HEK293 (cell line): Measurements from ENCODE around the gene ZNF462.

Experiments
- CTCF ChIA-PET: fragments of 350-600 bp; formaldehyde crosslinking; extraction: SDS; loops from one replicate; lab custom pipeline; 2021; ENCODE audit warnings: antibody characterized with exemption; lab: Yijun Ruan, JAX
- POLR2A ChIA-PET: fragments of 300-600 bp; formaldehyde crosslinking; extraction: SDS; loops from one replicate; lab custom pipeline; 2020; ENCODE audit warnings: antibody characterized with exemption, inconsistent platforms; lab: Yijun Ruan, JAX
- H3K27ac ChIP-seq: fragments of 200-500 bp; sonication (Bioruptor generic); 2 replicates; pipeline ENCODE4 v1.5.1; 2014; ENCODE audit warnings: low read depth, low read length, control low read depth, inconsistent platforms; ENCODE audit errors: extremely low read depth
- H3K36me3 ChIP-seq, 2 experiments: fragments of 200-500 bp in 1 of 2; sonication (Bioruptor generic) in 1 of 2; 1 replicate in 1 of 2; 2 replicates in 1 of 2; pipeline ENCODE4 v1.5.1; 2014 to 2017; ENCODE audit warnings: inconsistent platforms in 2 of 2, low read length in 2 of 2; ENCODE audit not compliant: control insufficient read depth in 2 of 2, insufficient read depth in 1 of 2
- H3K4me1 ChIP-seq: fragments of 200-500 bp; sonication (Bioruptor generic); 2 replicates; pipeline ENCODE4 v1.5.1; 2014; ENCODE audit warnings: mild to moderate bottlenecking, low read length, inconsistent platforms; ENCODE audit not compliant: control insufficient read depth, insufficient read depth
- H3K4me3 ChIP-seq: 2 replicates; pipeline ENCODE4 v1.5.1; 2011; ENCODE audit warnings: low read depth, mild to moderate bottlenecking, control low read depth, low read length, moderate library complexity
- H3K9me3 ChIP-seq: fragments of 200-500 bp; sonication (Bioruptor generic); 2 replicates; pipeline ENCODE4 v1.5.1; 2014; ENCODE audit warnings: low read depth, low read length, inconsistent platforms; ENCODE audit not compliant: control insufficient read depth, insufficient read depth
- KLF8 ChIP-seq: fragments of 450-650 bp; formaldehyde crosslinking; IDR thresholded peaks from 2 replicates; pipeline ENCODE4 v1.5.1; 2016; ENCODE audit warnings: missing biosample characterization, missing genetic modification characterization
- OVOL3 ChIP-seq: fragments of 450-650 bp; formaldehyde crosslinking; IDR thresholded peaks from 2 replicates; pipeline ENCODE4 v1.5.1; 2016; ENCODE audit warnings: missing biosample characterization, missing genetic modification characterization
- TCF7L2 ChIP-seq: IDR thresholded peaks from 2 replicates; pipeline ENCODE4 v1.6.1; 2011; ENCODE audit warnings: low read depth, mild to moderate bottlenecking, inconsistent platforms, low read length, moderate library complexity, borderline replicate concordance
- ZIC2 ChIP-seq: fragments of 450-650 bp; formaldehyde crosslinking; IDR thresholded peaks from 2 replicates; pipeline ENCODE4 v1.5.1; 2016; ENCODE audit warnings: missing biosample characterization, missing genetic modification characterization
- ZNF169 ChIP-seq: fragments of 450-650 bp; formaldehyde crosslinking; IDR thresholded peaks from 2 replicates; pipeline ENCODE4 v1.5.1; 2016; ENCODE audit warnings: missing biosample characterization, missing genetic modification characterization
- ZNF184 ChIP-seq: fragments of 450-650 bp; IDR thresholded peaks from 2 replicates; pipeline ENCODE4 v1.5.1; 2018; ENCODE audit warnings: missing biosample characterization, mild to moderate bottlenecking, missing genetic modification characterization
- ZNF239 ChIP-seq: fragments of 450-650 bp; formaldehyde crosslinking; IDR thresholded peaks from 2 replicates; pipeline ENCODE4 v1.5.1; 2016; ENCODE audit warnings: missing biosample characterization, missing genetic modification characterization
- ZNF324 ChIP-seq: fragments of 450-650 bp; formaldehyde crosslinking; IDR thresholded peaks from 2 replicates; pipeline ENCODE4 v1.5.1; 2016; ENCODE audit warnings: missing biosample characterization, missing genetic modification characterization
- ZNF404 ChIP-seq: fragments of 450-650 bp; formaldehyde crosslinking; IDR thresholded peaks from 2 replicates; pipeline ENCODE4 v1.5.1; 2017; ENCODE audit warnings: missing biosample characterization, missing genetic modification characterization
- ZNF426 ChIP-seq: fragments of 450-650 bp; formaldehyde crosslinking; IDR thresholded peaks from 2 replicates; pipeline ENCODE4 v1.5.1; 2017; ENCODE audit warnings: missing biosample characterization, missing genetic modification characterization, mild to moderate bottlenecking, inconsistent platforms, moderate library complexity
- ZNF629 ChIP-seq: fragments of 450-650 bp; formaldehyde crosslinking; IDR thresholded peaks from 2 replicates; pipeline ENCODE4 v1.5.1; 2017; ENCODE audit warnings: missing biosample characterization, missing genetic modification characterization
- ZNF785 ChIP-seq: fragments of 450-650 bp; formaldehyde crosslinking; IDR thresholded peaks from 2 replicates; pipeline ENCODE4 v1.5.1; 2016; ENCODE audit warnings: missing biosample characterization, missing genetic modification characterization
- TF ChIP-seq, protein P1 (sequence below): fragments of 450-650 bp; formaldehyde crosslinking; IDR thresholded peaks from 2 replicates; pipeline ENCODE4 v1.5.1; 2016; ENCODE audit warnings: missing biosample characterization, missing genetic modification characterization
- TF ChIP-seq, protein P2 (sequence below): fragments of 450-650 bp; formaldehyde crosslinking; IDR thresholded peaks from 2 replicates; pipeline ENCODE4 v1.5.1; 2016; ENCODE audit warnings: missing biosample characterization, missing genetic modification characterization
- TF ChIP-seq, protein P3 (sequence below): fragments of 450-650 bp; formaldehyde crosslinking; IDR thresholded peaks from 2 replicates; pipeline ENCODE4 v1.5.1; 2016; ENCODE audit warnings: missing biosample characterization, missing genetic modification characterization, borderline replicate concordance
- TF ChIP-seq, protein P4 (sequence below): fragments of 450-650 bp; formaldehyde crosslinking; IDR thresholded peaks from 2 replicates; pipeline ENCODE4 v1.5.1; 2016; ENCODE audit warnings: missing biosample characterization, missing genetic modification characterization
- TF ChIP-seq, protein P5 (sequence below): fragments of 450-650 bp; formaldehyde crosslinking; IDR thresholded peaks from 2 replicates; pipeline ENCODE4 v1.5.1; 2016; ENCODE audit warnings: missing biosample characterization, missing genetic modification characterization

The ZNF462 gene

DNA sequence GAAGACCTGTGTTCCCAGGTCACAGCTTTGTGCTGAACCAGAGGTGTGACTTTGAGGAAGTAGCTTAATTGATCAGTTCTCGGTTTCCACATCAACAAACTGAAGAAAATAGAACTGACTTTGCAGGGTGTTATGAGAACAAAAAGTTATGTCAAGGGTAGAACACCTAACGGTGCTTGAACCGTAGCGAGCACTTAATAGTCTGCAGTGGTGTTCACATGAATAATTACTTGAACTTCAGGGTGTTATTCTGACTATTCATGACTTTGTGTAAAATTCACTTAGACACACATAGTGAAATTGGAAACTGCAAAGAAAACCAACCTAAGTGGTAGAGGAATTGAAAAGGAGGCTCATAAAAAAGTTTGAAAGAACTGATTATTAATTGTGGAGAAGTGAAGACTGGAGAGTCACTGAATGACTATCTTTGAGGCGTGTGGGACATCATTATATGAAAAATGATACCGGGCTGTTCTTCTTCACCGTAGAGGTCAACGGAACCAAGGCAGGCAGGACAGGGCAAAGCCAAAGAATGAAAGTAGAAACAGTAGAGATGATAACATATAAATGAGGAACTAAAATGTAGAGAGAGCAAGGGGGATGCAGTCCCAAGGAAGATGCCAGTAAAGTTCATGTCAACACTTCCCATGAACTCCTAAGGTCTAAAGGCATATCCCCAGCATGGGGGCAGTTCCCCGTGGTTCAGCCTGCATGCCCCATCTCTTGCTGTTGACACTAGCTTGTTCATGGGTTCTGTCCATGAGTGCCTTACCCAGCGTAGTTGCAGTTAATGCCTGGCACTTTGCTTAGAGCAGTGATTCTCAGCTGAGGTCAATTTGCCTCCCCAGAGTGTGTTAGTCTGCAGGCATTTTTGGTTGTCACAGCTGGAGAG lies 118.7 kb downstream of the ZNF462 start:
- Histone ChIP-seq H3K4me1 (no peaks in the 10 kb centered on the region), H3K27ac (no peak overlapping the region), H3K4me3 (no peak overlapping the region), H3K9me3 (no peaks in the 10 kb centered on the region), H3K36me3 (peaks cover 0 to 28% of the 10 kb centered on the region in 2 experiments; a peak in 1 of 3 replicates)
- ChIA-PET CTCF (interaction anchor here (1.0 kb wide), 1 partner anchor 11 kb away, joined by 4 read pairs; no protein-coding TSS in a partner anchor), POLR2A (no interaction called here)
- TF ChIP-seq, protein P1, sequence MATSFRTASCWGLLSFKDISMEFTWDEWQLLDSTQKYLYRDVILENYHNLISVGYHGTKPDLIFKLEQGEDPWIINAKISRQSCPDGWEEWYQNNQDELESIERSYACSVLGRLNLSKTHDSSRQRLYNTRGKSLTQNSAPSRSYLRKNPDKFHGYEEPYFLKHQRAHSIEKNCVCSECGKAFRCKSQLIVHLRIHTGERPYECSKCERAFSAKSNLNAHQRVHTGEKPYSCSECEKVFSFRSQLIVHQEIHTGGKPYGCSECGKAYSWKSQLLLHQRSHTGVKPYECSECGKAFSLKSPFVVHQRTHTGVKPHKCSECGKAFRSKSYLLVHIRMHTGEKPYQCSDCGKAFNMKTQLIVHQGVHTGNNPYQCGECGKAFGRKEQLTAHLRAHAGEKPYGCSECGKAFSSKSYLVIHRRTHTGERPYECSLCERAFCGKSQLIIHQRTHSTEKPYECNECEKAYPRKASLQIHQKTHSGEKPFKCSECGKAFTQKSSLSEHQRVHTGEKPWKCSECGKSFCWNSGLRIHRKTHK (tag by site-specific recombination), result no peak
- no peak for TF ChIP-seq ZNF184
- TF ChIP-seq, protein P2, sequence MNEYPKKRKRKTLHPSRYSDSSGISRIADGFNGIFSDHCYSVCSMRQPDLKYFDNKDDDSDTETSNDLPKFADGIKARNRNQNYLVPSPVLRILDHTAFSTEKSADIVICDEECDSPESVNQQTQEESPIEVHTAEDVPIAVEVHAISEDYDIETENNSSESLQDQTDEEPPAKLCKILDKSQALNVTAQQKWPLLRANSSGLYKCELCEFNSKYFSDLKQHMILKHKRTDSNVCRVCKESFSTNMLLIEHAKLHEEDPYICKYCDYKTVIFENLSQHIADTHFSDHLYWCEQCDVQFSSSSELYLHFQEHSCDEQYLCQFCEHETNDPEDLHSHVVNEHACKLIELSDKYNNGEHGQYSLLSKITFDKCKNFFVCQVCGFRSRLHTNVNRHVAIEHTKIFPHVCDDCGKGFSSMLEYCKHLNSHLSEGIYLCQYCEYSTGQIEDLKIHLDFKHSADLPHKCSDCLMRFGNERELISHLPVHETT (tag by site-specific recombination), result no peak
- TF ChIP-seq ZNF169 (tag by site-specific recombination), result no peak
- no peak for TF ChIP-seq TCF7L2
- TF ChIP-seq ZIC2, result 0 out of 2 replicates have a peak, but pooled peaks have one; percentile 16
- TF ChIP-seq, protein P3, sequence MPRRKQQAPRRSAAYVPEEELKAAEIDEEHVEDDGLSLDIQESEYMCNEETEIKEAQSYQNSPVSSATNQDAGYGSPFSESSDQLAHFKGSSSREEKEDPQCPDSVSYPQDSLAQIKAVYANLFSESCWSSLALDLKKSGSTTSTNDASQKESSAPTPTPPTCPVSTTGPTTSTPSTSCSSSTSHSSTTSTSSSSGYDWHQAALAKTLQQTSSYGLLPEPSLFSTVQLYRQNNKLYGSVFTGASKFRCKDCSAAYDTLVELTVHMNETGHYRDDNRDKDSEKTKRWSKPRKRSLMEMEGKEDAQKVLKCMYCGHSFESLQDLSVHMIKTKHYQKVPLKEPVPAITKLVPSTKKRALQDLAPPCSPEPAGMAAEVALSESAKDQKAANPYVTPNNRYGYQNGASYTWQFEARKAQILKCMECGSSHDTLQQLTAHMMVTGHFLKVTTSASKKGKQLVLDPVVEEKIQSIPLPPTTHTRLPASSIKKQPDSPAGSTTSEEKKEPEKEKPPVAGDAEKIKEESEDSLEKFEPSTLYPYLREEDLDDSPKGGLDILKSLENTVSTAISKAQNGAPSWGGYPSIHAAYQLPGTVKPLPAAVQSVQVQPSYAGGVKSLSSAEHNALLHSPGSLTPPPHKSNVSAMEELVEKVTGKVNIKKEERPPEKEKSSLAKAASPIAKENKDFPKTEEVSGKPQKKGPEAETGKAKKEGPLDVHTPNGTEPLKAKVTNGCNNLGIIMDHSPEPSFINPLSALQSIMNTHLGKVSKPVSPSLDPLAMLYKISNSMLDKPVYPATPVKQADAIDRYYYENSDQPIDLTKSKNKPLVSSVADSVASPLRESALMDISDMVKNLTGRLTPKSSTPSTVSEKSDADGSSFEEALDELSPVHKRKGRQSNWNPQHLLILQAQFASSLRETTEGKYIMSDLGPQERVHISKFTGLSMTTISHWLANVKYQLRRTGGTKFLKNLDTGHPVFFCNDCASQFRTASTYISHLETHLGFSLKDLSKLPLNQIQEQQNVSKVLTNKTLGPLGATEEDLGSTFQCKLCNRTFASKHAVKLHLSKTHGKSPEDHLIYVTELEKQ (tag by site-specific recombination), result no peak
- no peak for TF ChIP-seq ZNF404 (tag by site-specific recombination)
- no peak for TF ChIP-seq ZNF785 (tag by site-specific recombination)

DNA sequence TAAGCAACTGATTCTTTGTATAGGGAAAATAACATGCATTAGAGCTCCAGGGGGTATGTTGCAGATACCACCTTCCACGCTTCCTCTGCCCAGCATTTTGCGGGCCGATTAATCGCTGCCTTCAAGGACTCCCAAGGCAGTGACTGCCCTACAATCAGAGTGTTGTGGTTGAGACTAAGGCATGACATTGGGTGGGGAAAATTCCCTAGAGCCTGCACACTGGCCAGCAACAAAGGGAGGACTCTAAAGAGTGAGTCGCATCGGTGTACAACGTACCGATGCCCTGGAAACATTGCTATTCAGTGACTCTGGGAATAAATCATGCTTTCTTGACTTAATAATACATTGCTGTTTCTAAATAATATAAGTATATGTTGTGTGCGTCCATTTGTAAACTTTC lies 119.7 kb downstream of the ZNF462 start:
- TF ChIP-seq, protein P4, sequence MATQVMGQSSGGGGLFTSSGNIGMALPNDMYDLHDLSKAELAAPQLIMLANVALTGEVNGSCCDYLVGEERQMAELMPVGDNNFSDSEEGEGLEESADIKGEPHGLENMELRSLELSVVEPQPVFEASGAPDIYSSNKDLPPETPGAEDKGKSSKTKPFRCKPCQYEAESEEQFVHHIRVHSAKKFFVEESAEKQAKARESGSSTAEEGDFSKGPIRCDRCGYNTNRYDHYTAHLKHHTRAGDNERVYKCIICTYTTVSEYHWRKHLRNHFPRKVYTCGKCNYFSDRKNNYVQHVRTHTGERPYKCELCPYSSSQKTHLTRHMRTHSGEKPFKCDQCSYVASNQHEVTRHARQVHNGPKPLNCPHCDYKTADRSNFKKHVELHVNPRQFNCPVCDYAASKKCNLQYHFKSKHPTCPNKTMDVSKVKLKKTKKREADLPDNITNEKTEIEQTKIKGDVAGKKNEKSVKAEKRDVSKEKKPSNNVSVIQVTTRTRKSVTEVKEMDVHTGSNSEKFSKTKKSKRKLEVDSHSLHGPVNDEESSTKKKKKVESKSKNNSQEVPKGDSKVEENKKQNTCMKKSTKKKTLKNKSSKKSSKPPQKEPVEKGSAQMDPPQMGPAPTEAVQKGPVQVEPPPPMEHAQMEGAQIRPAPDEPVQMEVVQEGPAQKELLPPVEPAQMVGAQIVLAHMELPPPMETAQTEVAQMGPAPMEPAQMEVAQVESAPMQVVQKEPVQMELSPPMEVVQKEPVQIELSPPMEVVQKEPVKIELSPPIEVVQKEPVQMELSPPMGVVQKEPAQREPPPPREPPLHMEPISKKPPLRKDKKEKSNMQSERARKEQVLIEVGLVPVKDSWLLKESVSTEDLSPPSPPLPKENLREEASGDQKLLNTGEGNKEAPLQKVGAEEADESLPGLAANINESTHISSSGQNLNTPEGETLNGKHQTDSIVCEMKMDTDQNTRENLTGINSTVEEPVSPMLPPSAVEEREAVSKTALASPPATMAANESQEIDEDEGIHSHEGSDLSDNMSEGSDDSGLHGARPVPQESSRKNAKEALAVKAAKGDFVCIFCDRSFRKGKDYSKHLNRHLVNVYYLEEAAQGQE (tag by site-specific recombination), result no peak
- TF ChIP-seq ZNF426 (tag by site-specific recombination), result no peak
- no peak for TF ChIP-seq ZNF324
- TF ChIP-seq OVOL3 (tag by site-specific recombination), result no peak
- no peak for TF ChIP-seq ZNF629 (tag by site-specific recombination)
- TF ChIP-seq, protein P5, sequence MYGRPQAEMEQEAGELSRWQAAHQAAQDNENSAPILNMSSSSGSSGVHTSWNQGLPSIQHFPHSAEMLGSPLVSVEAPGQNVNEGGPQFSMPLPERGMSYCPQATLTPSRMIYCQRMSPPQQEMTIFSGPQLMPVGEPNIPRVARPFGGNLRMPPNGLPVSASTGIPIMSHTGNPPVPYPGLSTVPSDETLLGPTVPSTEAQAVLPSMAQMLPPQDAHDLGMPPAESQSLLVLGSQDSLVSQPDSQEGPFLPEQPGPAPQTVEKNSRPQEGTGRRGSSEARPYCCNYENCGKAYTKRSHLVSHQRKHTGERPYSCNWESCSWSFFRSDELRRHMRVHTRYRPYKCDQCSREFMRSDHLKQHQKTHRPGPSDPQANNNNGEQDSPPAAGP, result no peak
- no peak for TF ChIP-seq ZNF239 (tag by site-specific recombination)
- TF ChIP-seq KLF8 (tag by site-specific recombination), result no peak
- POLR2A ChIA-PET, result interaction anchor here (1.0 kb wide), 1 partner anchor 42 kb away, joined by 3 read pairs; no protein-coding TSS in a partner anchor
- CTCF ChIA-PET, result no interaction called here
- H3K27ac ChIP-seq, result no peak overlapping the region
- H3K4me1 ChIP-seq, result no peaks in the 10 kb centered on the region
- peaks cover 0 to 24% of the 10 kb centered on the region in 2 experiments; a peak in 1 of 3 replicates for H3K36me3 ChIP-seq
- H3K4me3 ChIP-seq, result no peak overlapping the region
- no peaks in the 10 kb centered on the region for H3K9me3 ChIP-seq
